Activated CD4-positive, alpha-beta T cell treated with anti-CD3 and anti-CD28 coated beads, Interleukin-2, amount 10 ng/mL, durations not matched to agents 24 days and 14 days (primary cell): ENCODE results near the gene PARD3. TPM values are rescaled to one million over a fixed set of nuclear protein-coding genes. Genes with fewer than 3 reads are reported as not detected.
"Not testable (repeated sequence)": the region's sequence is repeated elsewhere in the genome, so short reads cannot be mapped to it uniquely, and the experiment has no call there.

Source experiments
- DNase-seq: peaks from one replicate; pipeline ENCODE4 v3.0.0; 2022
- H3K27ac Mint-ChIP-seq: one replicate; pipeline ENCODE4 v1.8.0; 2022; ENCODE audit warnings: mild to moderate bottlenecking, mixed read lengths
- H3K27me3 Mint-ChIP-seq: one replicate; pipeline ENCODE4 v1.8.0; 2022; ENCODE audit warnings: mixed read lengths
- H3K36me3 Mint-ChIP-seq: one replicate; pipeline ENCODE4 v1.8.0; 2022; ENCODE audit warnings: low read depth, mild to moderate bottlenecking, mixed read lengths
- H3K4me1 Mint-ChIP-seq: one replicate; pipeline ENCODE4 v1.8.0; 2021; ENCODE audit warnings: mixed read lengths
- H3K4me3 Mint-ChIP-seq: one replicate; pipeline ENCODE4 v1.8.0; 2022; ENCODE audit warnings: mild to moderate bottlenecking, moderate library complexity, mixed read lengths
- H3K9me3 Mint-ChIP-seq: one replicate; pipeline ENCODE4 v1.8.0; 2021; ENCODE audit warnings: mixed read lengths
- intact Hi-C: fragments of 100-400 bp; cut with micrococcal nuclease; formaldehyde crosslinking; loops from one replicate; pipeline ENCODE4 v1.15.1; 2023
- total RNA-seq: library from RNA; stranded (reverse); gene quantifications from 2 replicates; pipeline ENCODE4 v1.2.3, GENCODE V29; 2022

The PARD3 gene
- total RNA-seq, 1 donor from 2014 or later: 2.9 TPM

- intact Hi-C loops: no loop called here
- H3K27me3 Mint-ChIP-seq: no peaks in the 10 kb centered on the region
- DNase-seq: no peak
- H3K27ac Mint-ChIP-seq: no peak overlapping the region
- no peaks in the 10 kb centered on the region for H3K4me1 Mint-ChIP-seq
- H3K36me3 Mint-ChIP-seq: no peaks in the 10 kb centered on the region
- no peak overlapping the region for H3K4me3 Mint-ChIP-seq
- no peaks in the 10 kb centered on the region for H3K9me3 Mint-ChIP-seq
Measured at GRCh38 chr10:34798654-34799053, 16.4 kb downstream of the PARD3 start.

GRCh38 chr10:34797155-34797554 is 17.9 kb downstream of the PARD3 start:
- intact Hi-C loops: no loop called here
- Mint-ChIP-seq H3K27ac (no peak overlapping the region), H3K4me3 (no peak overlapping the region), H3K36me3 (no peaks in the 10 kb centered on the region), H3K9me3 (no peaks in the 10 kb centered on the region), H3K27me3 (no peaks in the 10 kb centered on the region), H3K4me1 (no peaks in the 10 kb centered on the region)
- DNase-seq: no peak

GRCh38 chr10:34796133-34796532 is 19.0 kb downstream of the PARD3 start:
- Mint-ChIP-seq H3K27me3 (no peaks in the 10 kb centered on the region), H3K36me3 (no peaks in the 10 kb centered on the region), H3K27ac (no peak overlapping the region), H3K4me3 (no peak overlapping the region), H3K4me1 (no peaks in the 10 kb centered on the region), H3K9me3 (no peaks in the 10 kb centered on the region)
- DNase-seq: no peak
- intact Hi-C loops: no loop called here

DNA sequence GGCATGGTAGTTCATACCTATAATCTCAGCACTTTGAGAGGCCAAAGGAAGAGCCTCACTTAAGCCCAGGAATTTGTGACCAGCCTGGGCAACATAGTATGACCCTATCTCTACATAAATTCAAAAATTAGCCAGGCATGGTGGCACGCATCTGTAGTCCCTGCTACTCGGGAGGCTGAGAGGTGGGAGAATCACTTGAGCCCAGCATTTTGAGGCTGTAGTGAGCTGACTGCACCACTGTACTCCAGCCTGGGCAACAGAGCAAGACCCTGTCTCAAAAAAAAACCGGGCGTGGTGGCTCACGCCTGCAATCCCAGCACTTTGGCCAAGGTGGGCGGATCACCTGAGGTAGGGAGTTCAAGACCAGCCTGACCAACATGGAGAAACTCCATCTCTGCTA is 19.8 kb downstream of the PARD3 start:
- H3K9me3 Mint-ChIP-seq: no peaks in the 10 kb centered on the region
- H3K4me3 Mint-ChIP-seq: no peak overlapping the region
- no peaks in the 10 kb centered on the region for H3K36me3 Mint-ChIP-seq
- no peak for DNase-seq
- intact Hi-C loops: no loop called here
- no peaks in the 10 kb centered on the region for H3K4me1 Mint-ChIP-seq
- no peak overlapping the region for H3K27ac Mint-ChIP-seq
- no peaks in the 10 kb centered on the region for H3K27me3 Mint-ChIP-seq

- intact Hi-C loops: no loop called here
- H3K9me3 Mint-ChIP-seq: no peaks in the 10 kb centered on the region
- DNase-seq: no peak
- H3K36me3 Mint-ChIP-seq: no peaks in the 10 kb centered on the region
- H3K4me3 Mint-ChIP-seq: no peak overlapping the region
- H3K4me1 Mint-ChIP-seq: no peaks in the 10 kb centered on the region
- H3K27ac Mint-ChIP-seq: no peak overlapping the region
- no peaks in the 10 kb centered on the region for H3K27me3 Mint-ChIP-seq
Measured at GRCh38 chr10:34794835-34795234, 20.3 kb downstream of the PARD3 start.

GRCh38 chr10:34793581-34793980 is 21.5 kb downstream of the PARD3 start:
- H3K36me3 Mint-ChIP-seq, DNase-seq, H3K27ac Mint-ChIP-seq, H3K4me1 Mint-ChIP-seq, H3K27me3 Mint-ChIP-seq, H3K9me3 Mint-ChIP-seq, H3K4me3 Mint-ChIP-seq, intact Hi-C loops: not testable (repeated sequence)

DNA sequence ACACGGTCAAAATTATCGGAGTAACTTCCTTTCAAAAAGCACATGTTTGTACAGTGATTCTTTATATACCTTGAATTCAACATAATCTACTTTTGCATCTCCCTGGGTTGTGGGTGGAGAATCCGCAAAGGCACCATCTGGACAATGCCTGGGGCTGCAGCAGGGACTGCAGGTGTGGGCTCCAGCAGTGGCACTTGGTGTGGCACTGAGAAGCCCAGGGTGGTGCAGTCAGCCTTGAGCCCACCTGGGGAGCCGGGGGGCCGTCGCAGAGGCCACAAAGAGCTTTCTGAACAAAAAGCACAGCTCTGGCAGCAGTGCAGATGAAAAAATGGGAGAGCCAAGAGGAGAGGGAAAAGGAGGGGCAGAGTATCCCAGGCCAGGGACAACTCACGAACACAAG is 22.2 kb downstream of the PARD3 start:
- DNase-seq: no peak
- no peaks in the 10 kb centered on the region for H3K9me3 Mint-ChIP-seq
- no peaks in the 10 kb centered on the region for H3K27me3 Mint-ChIP-seq
- intact Hi-C loops: no loop called here
- no peak overlapping the region for H3K27ac Mint-ChIP-seq
- no peaks in the 10 kb centered on the region for H3K36me3 Mint-ChIP-seq
- H3K4me1 Mint-ChIP-seq: no peaks in the 10 kb centered on the region
- H3K4me3 Mint-ChIP-seq: no peak overlapping the region

DNA sequence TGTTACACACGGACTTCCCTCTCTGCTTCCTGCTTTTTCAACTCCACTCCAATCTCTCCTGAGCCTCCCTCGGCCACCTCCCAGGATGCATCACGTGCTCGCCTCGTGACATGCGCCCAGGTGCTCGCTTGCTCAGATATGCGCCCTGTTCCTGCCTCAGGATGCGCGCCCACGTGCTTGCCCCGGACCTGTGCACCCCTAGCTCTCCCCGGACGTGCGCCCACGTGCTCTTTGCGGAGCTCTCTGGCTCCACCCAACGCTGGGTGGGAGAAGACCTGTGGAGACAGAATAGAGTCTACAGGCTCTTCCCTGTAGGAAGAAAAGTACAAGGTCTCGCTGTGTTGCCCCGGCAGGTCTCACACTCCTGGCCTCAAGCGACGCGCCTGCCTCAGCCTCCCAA is 23.1 kb downstream of the PARD3 start:
- Mint-ChIP-seq H3K27me3 (no peaks in the 10 kb centered on the region), H3K36me3 (no peaks in the 10 kb centered on the region), H3K9me3 (no peaks in the 10 kb centered on the region), H3K4me1 (no peaks in the 10 kb centered on the region), H3K4me3 (no peak overlapping the region), H3K27ac (no peak overlapping the region)
- DNase-seq: no peak
- intact Hi-C loops: no loop called here

DNA sequence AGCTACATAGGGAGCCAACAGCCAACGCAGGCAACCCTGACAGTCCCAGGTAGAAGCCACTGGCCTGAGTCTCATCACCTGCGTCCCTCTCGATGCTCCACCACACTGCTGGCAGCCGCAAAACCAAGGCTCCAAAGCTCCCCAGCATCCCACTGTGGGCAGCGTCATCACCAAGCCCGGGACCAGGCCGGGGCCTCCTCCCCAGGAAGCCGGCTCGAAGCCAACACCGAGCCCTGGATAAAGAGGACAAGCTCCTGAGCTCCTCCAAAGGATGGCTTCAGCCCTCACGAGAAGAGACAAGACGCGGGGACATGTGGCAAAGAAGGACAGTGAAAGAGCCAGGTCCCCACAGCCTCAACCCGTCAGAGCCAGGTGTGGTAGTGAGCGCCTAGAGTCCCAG is 23.9 kb downstream of the PARD3 start:
- no peaks in the 10 kb centered on the region for H3K36me3 Mint-ChIP-seq
- no peak overlapping the region for H3K27ac Mint-ChIP-seq
- H3K27me3 Mint-ChIP-seq: no peaks in the 10 kb centered on the region
- H3K4me1 Mint-ChIP-seq: no peaks in the 10 kb centered on the region
- intact Hi-C loops: no loop called here
- no peak overlapping the region for H3K4me3 Mint-ChIP-seq
- DNase-seq: no peak
- no peaks in the 10 kb centered on the region for H3K9me3 Mint-ChIP-seq

GRCh38 chr10:34789966-34790506 is 25.1 kb downstream of the PARD3 start:
- no peak overlapping the region for H3K4me3 Mint-ChIP-seq
- H3K36me3 Mint-ChIP-seq: no peaks in the 10 kb centered on the region
- H3K4me1 Mint-ChIP-seq: no peaks in the 10 kb centered on the region
- intact Hi-C loops: no loop called here
- H3K27ac Mint-ChIP-seq: no peak overlapping the region
- no peaks in the 10 kb centered on the region for H3K9me3 Mint-ChIP-seq
- DNase-seq: no peak
- H3K27me3 Mint-ChIP-seq: no peaks in the 10 kb centered on the region

GRCh38 chr10:34786464-34786863 is 28.6 kb downstream of the PARD3 start:
- no peaks in the 10 kb centered on the region for H3K9me3 Mint-ChIP-seq
- no peaks in the 10 kb centered on the region for H3K36me3 Mint-ChIP-seq
- no peaks in the 10 kb centered on the region for H3K4me1 Mint-ChIP-seq
- H3K27me3 Mint-ChIP-seq: peaks cover 8% of the 10 kb centered on the region
- H3K4me3 Mint-ChIP-seq: no peak overlapping the region
- no peak overlapping the region for H3K27ac Mint-ChIP-seq
- intact Hi-C loops: no loop called here
- DNase-seq: no peak

- Mint-ChIP-seq H3K4me1 (peaks cover 7% of the 10 kb centered on the region), H3K9me3 (no peaks in the 10 kb centered on the region), H3K4me3 (no peak overlapping the region), H3K27ac (no peak overlapping the region), H3K27me3 (peaks cover 14% of the 10 kb centered on the region), H3K36me3 (no peaks in the 10 kb centered on the region)
- no peak for DNase-seq
- intact Hi-C loops: no loop called here
Measured at GRCh38 chr10:34781711-34782110, 33.4 kb downstream of the PARD3 start.

DNA sequence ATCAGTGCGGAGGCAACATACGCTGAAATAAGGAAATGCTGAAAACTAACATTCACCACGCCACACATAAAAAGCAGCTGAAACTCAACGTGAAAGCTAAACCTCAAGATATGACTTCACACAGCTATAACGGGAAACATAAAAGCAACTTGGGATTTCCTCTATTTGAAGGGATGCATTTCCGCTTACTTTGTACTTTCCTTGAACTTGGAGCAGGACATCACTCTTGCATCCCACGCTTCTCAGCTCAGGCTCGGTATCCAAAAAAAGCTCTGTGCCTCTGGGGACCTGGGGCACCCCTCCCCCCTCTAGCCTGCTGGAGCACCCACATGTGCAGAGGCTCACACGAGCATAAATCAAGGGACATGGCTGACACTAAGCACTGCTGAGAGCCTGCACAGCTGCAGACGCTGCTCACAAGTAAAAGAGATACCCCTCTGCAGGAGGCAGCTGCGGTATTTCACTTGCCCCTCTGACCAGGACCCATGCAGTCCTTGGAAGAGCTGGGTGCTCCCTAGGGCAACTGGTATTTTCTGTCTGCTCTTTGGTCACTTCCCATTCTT is 34.2 kb downstream of the PARD3 start:
- Mint-ChIP-seq H3K9me3 (no peaks in the 10 kb centered on the region), H3K27ac (no peak overlapping the region), H3K4me1 (peaks cover 7% of the 10 kb centered on the region), H3K4me3 (peak overlapping the region; percentile 36), H3K36me3 (no peaks in the 10 kb centered on the region), H3K27me3 (peaks cover 17% of the 10 kb centered on the region)
- peak; percentile 56 for DNase-seq
- intact Hi-C loops: no loop called here

DNA sequence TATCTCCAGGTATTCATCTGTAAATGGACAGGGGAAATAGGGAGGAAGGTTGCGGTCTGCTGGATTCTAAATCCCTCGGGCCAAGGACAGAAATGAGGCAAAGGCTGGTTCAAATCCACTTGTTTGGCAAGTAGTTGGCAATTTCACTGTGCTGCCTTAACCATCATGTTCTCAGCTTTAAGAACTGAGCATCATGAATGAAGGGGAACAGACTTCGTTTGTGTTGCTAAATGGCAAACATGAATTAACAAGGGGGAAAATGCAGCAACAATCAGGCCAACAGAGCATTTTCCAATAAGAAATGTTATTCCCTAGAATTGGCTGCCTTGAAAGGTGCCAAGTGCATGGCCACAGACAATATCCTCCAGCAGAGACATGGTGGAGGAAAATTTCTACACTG is 36.9 kb downstream of the PARD3 start:
- no peaks in the 10 kb centered on the region for H3K36me3 Mint-ChIP-seq
- peaks cover 20% of the 10 kb centered on the region for H3K27me3 Mint-ChIP-seq
- DNase-seq: no peak
- no peak overlapping the region for H3K4me3 Mint-ChIP-seq
- H3K4me1 Mint-ChIP-seq: peaks cover 7% of the 10 kb centered on the region
- no peaks in the 10 kb centered on the region for H3K9me3 Mint-ChIP-seq
- H3K27ac Mint-ChIP-seq: no peak overlapping the region
- intact Hi-C loops: no loop called here

GRCh38 chr10:34776090-34776690 is 38.9 kb downstream of the PARD3 start:
- H3K4me1 Mint-ChIP-seq: peaks cover 7% of the 10 kb centered on the region
- no peaks in the 10 kb centered on the region for H3K36me3 Mint-ChIP-seq
- intact Hi-C loops: no loop called here

More at GRCh38 chr10:34776090-34776690, 38.9 kb downstream of the PARD3 start:
- DNase-seq: no peak
- no peak overlapping the region for H3K27ac Mint-ChIP-seq
- H3K27me3 Mint-ChIP-seq: peaks cover 11% of the 10 kb centered on the region
- no peak overlapping the region for H3K4me3 Mint-ChIP-seq
- no peaks in the 10 kb centered on the region for H3K9me3 Mint-ChIP-seq
